Stomach (tissue), 9 donors: ENCODE results near the gene TMEM72. TPM values are rescaled to one million over a fixed set of nuclear protein-coding genes. Genes with fewer than 3 reads are reported as not detected.

ENCODE experiments used
- DNase-seq, 2 donors: peaks; one replicate each; pipeline versions ENCODE4 v3.0.0 to v3.0.0-alpha.2; 2013 to 2019
- H3K27ac ChIP-seq, 5 donors: fragments of 200-600 bp in 4 of 5; sonication (generic) in 4 of 5; one replicate each; pipeline ENCODE4 v1.5.1; 2013 to 2019; ENCODE audit warnings: mild to moderate bottlenecking in 1 of 5, moderate library complexity in 1 of 5
- H3K27me3 ChIP-seq, 3 donors: fragments of 200-600 bp; sonication (generic); one replicate each; pipeline ENCODE4 v1.5.1; 2017 to 2019; ENCODE audit warnings: mixed run types in 1 of 3
- H3K36me3 ChIP-seq, 4 donors: fragments of 200-600 bp; sonication (generic); 1 replicate in 3 of 4; 2 replicates in 1 of 4; pipeline ENCODE4 v1.5.1; 2016 to 2019
- H3K4me1 ChIP-seq, 4 donors: fragments of 200-600 bp; sonication (generic); one replicate each; pipeline ENCODE4 v1.5.1; 2016 to 2019
- H3K4me3 ChIP-seq, 4 donors: fragments of 200-600 bp; sonication (generic) in 3 of 4; one replicate each; pipeline ENCODE4 v1.5.1; 2016 to 2019; ENCODE audit warnings: mild to moderate bottlenecking in 1 of 4
- H3K9me3 ChIP-seq, 4 donors: fragments of 200-600 bp; sonication (generic); one replicate each; pipeline ENCODE4 v1.5.1; 2016 to 2019
- CTCF ChIP-seq, 7 experiments: fragments of 450-650 bp in 4 of 7; fragments of 200-600 bp in 3 of 7; sonication (generic) in 3 of 7; IDR thresholded peaks; one replicate each; pipeline ENCODE4 v1.5.1; 2016 to 2019; ENCODE audit warnings: antibody characterized with exemption in 7 of 7, control low read depth in 2 of 7, mild to moderate bottlenecking in 1 of 7
- EP300 ChIP-seq: sonication (generic); formaldehyde crosslinking; IDR thresholded peaks from one replicate; pipeline ENCODE4 v1.6.1; 2017; ENCODE audit warnings: antibody characterized with exemption
- POLR2A ChIP-seq, 4 donors: fragments of 450-650 bp; IDR thresholded peaks; one replicate each; pipeline ENCODE4 v1.6.1; 2016; ENCODE audit warnings: antibody characterized with exemption in 4 of 4, control low read depth in 2 of 4, mild to moderate bottlenecking in 1 of 4, moderate library complexity in 1 of 4
- POLR2AphosphoS5 ChIP-seq, 3 donors: sonication (generic); formaldehyde crosslinking; IDR thresholded peaks; one replicate each; pipeline ENCODE4 v1.6.1; 2016; ENCODE audit warnings: antibody characterized with exemption in 3 of 3
- WGBS, 5 donors: extraction: QIAGEN DNeasy Blood & Tissue Kit in 3 of 5; methylation state at CpG; one replicate each; pipeline versions ENCODE4 v1.1.5 to v1.1.7; 2013 to 2018; 5-methylcytosine and 5-hydroxymethylcytosine counted together
- intact Hi-C: fragments of 100-400 bp; cut with DNase I; formaldehyde crosslinking; loops from one replicate; pipeline ENCODE4 v1.15.1; 2023; ENCODE audit warnings: low total_unique reads
- polyA plus RNA-seq, 3 donors: library from polyadenylated mRNA; stranded (reverse); fragments of 200-250 nt; gene quantifications; one replicate each; pipeline ENCODE4 v1.2.3, GENCODE V29; 2013
- total RNA-seq, 5 donors: library from RNA; depleted of rRNA; stranded (reverse); fragments of >200 nt; gene quantifications; one replicate each; pipeline versions ENCODE4 v1.1.0 to v1.2.3, GENCODE V29; 2014 to 2016
- donor health status: healthy with polysubstance abuse.
- donor health status: Bipolar disorder and iron deficiency.
- donor health status: healthy.

The TMEM72 gene
- total and polyA plus RNA-seq, 8 donors = 0.13 to 30.4 (median 1.3) TPM; not detected in 5

DNA sequence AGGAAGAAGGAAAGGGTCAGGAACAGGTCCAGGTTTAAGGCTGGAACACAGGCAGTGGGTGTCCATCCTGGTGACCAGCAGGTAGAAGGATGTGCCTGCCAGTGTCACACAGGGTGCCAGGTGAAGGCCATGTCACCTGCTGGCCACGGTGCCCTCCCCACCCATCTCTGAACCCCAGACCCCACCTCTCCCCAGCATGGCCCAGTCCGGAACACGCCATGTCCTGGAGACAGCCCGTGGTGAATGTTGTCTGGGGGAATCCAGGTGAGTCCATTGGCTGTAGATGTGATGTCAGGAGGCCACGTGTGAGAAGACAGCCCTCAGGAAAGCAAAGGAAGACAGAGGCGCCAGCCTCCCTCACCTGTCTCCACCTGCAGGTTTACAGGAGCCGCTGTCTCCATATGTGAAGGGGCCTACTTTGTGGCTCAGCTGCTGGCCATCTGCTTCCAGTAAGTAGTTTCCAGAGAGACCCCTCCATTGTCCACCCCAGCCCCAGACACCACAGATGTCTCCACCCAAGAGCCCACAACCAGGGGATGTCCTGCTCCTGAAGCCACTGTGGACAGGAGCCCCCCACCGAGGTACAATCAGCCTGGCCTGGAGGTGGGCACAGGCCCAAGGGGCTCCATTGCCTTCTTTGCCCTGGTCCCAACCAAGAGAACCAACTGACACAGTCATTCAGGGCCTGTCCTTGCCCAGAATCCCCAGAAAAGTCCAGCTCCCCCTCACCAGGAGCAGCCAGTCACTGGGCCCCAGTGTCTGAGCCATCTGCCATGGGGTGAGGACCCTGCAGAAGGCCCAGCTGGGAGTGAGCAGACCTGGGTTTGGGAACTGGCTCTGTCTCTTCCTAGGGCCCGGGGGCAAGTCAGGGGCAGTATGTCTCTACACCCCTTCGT lies 20.7 kb downstream of the TMEM72 start:
- Histone ChIP-seq H3K4me1 (peaks cover 11 to 29% (median 19%) of the 10 kb centered on the region in 4 donors), H3K9me3 (no peaks in the 10 kb centered on the region), H3K4me3 (no peak overlapping the region), H3K27me3 (no peaks in the 10 kb centered on the region), H3K27ac (no peak overlapping the region), H3K36me3 (no peaks in the 10 kb centered on the region)
- 81 to 92% (median 88%) methylated on average over 9 to 10 of the region's 10 CpGs for WGBS, 5 donors
- TF ChIP-seq POLR2AphosphoS5 (IDR thresholded peaks at IDR 0.05) = no peak
- TF ChIP-seq POLR2A (IDR thresholded peaks at IDR 0.05) = no peak
- TF ChIP-seq CTCF (IDR thresholded peaks at IDR 0.05) = no peak
- TF ChIP-seq EP300 = no peak
- intact Hi-C loops = loop anchor here (5.0 kb wide), 1 partner anchor 35 kb away; no protein-coding TSS in a partner anchor
- no peak for DNase-seq

DNA sequence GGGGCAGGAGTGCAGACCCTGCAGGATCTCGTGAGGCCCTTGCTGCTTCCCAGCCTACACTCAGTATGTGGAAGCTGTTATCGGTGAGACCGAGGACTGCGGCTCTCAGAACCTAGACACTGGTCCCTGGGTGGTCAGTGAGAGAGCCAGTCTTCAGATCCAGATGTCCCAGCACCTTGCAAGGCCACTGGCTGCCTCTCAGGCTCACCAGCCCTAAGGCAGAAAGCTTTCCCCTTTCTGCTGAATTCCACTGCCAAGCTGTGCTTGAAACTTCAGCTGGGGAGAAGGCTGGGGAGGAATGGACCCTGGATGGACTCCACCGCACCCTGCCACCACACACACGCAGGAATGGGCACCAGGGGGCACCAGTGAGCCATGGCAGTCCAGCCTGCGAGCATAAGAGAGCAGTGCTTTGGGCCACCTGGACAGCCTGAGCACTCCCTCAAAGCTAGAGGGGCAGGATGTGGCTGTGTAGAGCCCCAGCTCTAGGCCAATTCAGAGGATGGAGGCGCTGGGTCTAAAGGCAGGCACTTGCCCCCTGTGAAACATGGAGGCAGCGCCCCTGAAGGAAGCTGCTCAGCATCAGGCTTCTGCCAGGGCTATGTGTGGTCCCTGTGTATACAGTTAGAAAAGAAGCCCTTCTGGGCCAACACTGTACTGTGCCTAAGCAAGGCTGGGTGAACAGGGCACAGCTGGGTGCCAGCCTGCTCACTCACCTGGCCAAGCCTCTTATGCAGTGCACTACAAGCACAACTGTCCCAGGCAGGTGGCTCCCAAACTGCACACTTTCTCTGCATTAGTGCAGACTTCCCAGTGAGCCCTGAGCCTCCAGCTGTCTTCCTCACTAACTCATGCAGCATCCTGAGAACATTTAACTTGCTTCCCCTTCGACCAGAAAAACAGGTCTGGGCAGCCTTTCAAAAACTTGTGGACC lies 21.6 kb downstream of the TMEM72 start:
- H3K4me3 ChIP-seq = no peak overlapping the region
- peaks cover 11 to 29% (median 19%) of the 10 kb centered on the region in 4 donors for H3K4me1 ChIP-seq
- intact Hi-C loops = loop anchor here (5.0 kb wide), 1 partner anchor 35 kb away; no protein-coding TSS in a partner anchor
- WGBS, 5 donors = 46 to 68% (median 49%) methylated on average over 7 to 10 of the region's 10 CpGs
- TF ChIP-seq POLR2AphosphoS5 (IDR thresholded peaks at IDR 0.05) (peak in 1 of 3 donors; percentile 82), CTCF (IDR thresholded peaks at IDR 0.05) (peak in 6 of 7 experiments; percentile 77 to 97 (median 96)), EP300 (no peak), POLR2A (IDR thresholded peaks at IDR 0.05) (no peak)
- no peak overlapping the region for H3K27ac ChIP-seq
- H3K36me3 ChIP-seq = no peaks in the 10 kb centered on the region
- peak; percentile 94 to 96 for DNase-seq
- H3K27me3 ChIP-seq = no peaks in the 10 kb centered on the region
- no peaks in the 10 kb centered on the region for H3K9me3 ChIP-seq

DNA sequence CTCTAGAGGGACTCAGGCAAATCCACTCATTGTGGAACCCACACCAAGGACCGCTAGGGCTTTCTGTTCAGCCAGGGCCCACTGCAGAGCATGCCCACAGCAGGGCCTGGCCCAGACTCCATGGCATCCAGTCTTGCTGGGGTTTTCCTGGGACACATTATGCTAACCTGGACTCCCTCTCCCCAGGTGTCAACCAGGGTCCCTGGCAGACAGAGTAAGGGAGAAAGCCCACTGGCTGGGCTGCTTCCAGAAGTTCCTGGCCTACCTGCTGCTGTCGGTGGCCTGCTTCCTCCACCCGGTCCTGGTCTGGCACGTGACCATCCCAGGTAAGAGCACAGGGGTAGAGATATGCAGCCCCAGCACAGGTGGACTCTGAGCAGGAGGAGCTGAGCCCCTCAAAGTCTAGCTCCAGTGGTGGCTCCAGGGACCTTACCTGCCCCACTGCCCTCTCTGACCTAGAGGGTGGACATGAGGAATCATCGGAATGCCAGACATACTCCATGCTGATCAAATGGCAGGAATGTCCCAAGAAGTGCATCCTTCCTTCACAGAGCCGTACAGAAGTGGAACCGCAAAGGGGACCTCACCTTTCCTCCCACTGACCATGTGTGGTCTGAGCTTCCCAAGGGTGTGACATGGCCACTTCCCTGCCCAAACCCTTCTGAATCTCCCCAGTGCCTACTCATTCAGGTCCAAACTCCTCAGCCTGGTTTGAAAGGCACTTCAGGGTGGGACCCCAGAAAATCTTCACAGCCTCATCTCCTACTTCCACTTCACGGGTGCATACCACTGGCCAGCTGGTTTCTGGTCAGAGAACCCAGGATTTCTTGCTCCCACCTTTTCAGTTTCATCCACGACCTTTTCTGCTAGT lies 22.5 kb downstream of the TMEM72 start:
- Histone ChIP-seq H3K27ac (no peak overlapping the region), H3K4me3 (no peak overlapping the region), H3K27me3 (no peaks in the 10 kb centered on the region), H3K36me3 (no peaks in the 10 kb centered on the region), H3K9me3 (no peaks in the 10 kb centered on the region), H3K4me1 (peaks cover 11 to 29% (median 19%) of the 10 kb centered on the region in 4 donors)
- intact Hi-C loops = loop anchor here (5.0 kb wide), 1 partner anchor 34 kb away; no protein-coding TSS in a partner anchor
- TF ChIP-seq EP300 (no peak), CTCF (IDR thresholded peaks at IDR 0.05) (no peak), POLR2AphosphoS5 (IDR thresholded peaks at IDR 0.05) (no peak), POLR2A (IDR thresholded peaks at IDR 0.05) (no peak)
- 77 to 84% (median 81%) methylated on average over 7 to 9 of the region's 9 CpGs for WGBS, 5 donors
- DNase-seq = no peak
